HG02970 (cell line): ENCODE results near the gene IRF2.
"Not testable (repeated sequence)": the region's sequence is repeated elsewhere in the genome, so short reads cannot be mapped to it uniquely, and the experiment has no call there.

Experiments
- ATAC-seq: cut with Tn5 transposase; IDR thresholded peaks from one replicate; pipeline ENCODE4 v1.9.1; 2021; ENCODE audit warnings: mild to moderate bottlenecking, moderate library complexity, moderate number of reproducible peaks; ENCODE audit not compliant: unreplicated experiment, low FRiP score

IRF2 gene

DNA sequence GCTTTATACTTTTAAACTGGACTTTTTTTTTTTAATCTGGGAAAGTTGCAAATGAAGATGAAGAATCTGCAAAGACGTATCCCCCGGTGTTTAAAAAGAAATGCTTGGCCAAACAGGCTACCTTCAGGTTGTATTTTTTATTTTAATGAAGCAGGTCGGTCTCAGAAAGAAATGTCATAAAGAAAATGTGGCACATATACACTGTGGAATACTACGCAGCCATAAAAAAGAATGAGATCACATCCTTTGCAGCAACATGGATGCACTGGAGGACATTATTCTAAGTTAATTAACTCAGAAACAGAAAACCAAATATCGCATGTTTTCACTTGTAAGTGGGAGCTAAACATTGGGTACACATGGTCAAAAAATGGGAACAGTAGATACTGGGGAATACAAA lies 123.4 kb downstream of the IRF2 start:
- no peak for ATAC-seq

DNA sequence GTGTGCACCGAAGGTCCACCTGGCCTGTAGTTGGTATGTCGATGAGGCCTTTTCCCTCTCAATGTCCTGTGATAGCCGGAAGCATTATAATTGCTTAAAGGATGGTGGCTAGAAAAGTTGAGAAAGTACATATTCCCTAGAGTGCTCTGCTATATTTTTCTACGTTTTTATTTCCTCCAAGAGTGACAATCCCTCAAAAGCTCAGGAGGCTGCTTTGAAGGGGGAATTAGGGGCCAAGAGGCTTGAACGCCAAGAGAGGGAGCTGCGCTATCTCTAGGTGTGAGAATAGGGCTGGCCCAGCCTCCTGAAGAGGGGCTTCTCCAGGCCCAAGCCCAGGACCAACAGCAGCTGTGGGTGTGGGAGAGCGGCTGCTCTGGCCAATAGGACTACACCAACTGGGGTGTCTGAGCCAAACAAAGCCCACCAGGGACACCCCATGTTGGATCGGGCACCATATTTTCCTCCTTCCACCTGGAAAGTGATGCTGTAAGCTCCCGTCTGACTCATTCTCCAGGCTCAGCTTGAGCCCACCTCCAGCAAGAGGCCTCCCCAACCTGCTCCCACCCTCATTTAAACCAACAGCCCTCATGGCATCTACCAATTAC lies 124.0 kb downstream of the IRF2 start:
- no peak for ATAC-seq

DNA sequence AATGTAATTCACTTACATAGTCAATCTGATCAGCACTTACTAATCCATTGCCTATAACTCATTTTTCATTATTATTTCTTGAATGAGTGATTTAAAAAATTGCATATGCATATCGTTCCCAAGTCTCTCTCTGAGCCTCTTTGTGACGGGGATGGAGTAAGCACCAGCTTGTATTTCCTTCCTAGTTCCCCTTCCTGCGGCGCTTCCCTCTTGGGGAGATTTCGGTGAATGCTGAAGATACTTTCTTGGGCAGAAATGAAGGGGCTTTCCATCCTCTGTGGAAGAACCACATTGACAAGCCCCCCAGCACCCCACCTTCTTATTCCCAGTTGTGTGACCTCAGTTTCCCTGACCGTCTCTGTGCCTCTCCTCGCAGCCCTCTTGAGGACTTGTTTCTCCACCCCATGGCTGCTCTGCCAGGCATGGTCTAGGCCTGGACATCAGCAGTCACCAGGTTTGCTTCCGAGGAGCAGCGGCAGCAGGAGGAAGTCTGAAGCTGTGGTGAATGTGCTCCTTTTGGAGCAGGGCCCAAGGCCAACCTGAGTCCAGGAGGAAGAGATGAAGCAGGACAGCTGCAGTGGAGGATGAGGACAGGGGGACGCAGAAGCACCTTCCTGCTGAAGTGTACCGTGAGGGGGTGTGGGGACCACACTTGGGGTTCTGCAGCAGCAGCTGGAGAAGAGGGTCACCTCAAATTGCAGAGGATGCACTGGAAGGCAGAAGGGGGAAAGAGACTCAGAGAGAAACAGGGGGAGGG lies 124.9 kb downstream of the IRF2 start:
- no peak for ATAC-seq

DNA sequence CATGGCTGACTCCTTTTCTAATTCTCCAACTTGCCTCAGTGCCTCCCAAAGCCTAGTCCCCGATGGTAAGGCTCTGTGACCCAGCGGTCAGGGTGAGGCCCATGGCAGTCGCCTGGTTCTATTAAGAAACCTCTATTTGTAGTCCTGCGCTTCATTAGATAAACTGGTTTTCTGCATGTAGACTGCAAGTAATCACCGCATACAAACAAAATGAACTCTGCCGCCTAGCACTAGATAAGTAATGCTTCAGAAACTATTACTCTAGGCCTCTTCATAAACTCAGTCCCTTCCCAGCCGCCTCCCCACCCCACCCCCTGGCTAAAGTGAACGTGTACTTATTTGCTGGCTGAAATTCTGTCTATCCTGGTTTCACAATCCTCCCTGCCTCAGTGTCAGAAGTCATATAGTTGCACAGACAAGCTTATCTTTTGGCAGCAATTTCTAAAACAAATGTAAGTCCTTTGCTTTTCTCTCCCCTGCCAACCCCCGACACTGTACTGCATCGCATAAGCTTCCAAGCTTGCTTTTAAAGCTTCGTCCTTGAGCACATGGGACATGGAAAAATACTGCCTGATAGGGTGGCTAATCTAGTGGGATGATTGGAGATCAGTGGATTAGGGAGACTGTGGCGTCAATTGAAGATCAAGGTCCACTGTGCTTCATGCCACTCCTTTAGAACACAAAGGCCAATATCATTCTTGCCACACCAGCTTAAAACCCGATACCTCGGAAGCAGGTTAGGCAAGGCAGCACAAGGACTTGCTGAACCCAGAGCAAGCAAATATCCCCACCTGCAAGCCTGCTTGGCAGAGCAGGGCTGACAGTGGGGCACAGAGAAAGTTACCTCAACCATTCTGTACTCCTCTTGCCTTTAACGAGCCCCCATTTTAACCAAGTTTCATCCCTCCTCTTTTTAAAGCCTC lies 125.8 kb downstream of the IRF2 start:
- no peak for ATAC-seq

DNA sequence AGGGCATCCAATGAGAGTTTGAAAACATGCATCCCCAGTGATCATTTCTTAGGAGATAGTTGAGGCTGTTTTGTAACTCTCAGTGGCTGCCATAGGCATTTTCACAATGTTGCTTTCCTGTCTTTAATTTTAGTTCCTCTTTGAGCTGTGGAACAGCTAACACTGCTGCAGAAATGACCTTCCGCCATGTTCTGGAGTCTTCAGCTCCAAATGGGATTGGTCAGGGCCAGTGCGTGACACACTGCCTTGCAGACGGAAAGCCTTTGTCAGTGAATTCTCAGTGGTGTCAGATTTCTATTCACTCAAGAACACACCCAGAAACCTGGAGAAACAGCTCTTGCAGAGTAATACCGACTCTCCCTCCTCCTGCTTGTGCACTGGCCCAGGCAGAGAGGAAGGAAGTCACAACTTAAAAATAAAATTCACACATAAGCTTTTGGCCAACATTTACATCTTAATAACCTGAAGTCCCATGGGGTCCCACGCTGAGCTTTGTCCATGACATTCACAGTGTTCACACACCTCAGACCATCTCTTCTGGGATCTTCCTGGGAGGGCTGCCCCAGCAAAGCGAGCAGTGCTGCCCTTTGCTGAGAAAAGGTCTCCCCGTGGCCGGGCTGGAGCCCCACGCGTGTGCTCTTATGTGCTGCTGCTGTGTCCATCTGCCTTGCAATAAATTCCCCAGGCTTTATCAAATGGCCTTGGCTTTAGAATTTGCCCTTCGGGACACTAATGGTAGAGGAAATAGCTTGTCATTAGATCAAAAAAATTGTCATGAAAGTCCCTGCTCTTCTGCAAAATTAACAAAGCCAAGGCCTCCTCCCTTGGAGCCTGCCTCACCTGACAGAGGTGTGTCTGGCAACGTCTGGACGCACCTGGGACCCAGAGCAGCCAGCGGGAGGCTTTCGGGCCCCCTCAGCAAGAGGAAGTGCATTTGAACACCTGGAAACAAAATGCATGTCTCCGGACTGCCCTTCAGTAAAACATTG lies 126.8 kb downstream of the IRF2 start:
- ATAC-seq = peak; percentile 60

DNA sequence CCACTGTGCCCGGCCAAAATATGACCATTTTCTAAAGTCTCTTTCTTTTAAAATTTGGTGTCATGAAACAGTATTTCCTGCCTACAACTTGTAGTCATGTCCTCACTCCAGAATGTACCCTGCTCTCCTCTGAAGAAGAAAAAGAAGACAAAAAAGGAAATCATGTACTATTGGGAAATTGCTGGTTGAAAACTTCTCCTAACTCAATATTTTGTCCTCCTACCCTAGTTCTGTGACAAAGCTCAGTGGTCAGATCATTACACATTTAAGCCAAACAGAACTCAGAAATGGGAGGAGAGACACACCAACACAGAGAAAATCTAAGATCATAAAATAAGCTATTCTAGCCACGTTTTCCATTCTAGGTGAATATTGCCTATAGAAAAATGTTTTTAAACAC lies 127.7 kb downstream of the IRF2 start:
- no peak for ATAC-seq

DNA sequence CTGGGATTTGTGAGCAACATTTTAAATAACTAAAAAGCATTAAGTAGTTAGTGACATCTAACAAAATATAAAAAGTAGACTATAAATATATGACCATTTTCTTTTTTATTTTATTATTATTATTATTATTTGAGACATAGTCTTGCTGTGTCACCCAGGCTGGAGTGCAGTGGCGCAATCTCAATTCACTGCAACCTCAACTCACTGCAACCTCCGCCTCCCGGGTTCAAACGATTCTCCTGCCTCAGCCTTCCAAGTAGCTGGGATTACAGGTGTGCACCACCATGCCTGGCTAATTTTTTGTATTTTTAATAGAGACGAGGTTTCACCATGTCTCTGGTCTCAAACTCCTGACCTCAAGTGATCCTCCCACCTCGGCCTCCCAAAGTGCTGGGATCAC lies 128.1 kb downstream of the IRF2 start:
- not testable (repeated sequence) for ATAC-seq

DNA sequence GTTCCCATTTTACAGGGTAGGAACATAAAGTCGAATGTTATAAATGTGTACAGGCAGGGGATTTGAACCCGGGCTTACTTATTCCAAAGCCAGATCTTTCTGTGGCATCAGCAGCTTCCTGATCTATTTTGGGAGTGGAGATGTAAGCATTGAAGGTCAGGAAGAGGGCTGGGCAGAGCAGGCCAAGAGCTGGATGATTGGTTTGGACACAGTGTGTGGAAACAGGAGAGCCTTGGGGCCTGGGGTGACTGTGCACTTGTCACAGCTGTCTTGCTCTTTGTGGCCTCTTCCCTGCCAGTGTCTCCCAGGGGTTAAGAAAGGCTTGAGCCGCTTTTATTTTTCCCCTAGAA lies 128.8 kb downstream of the IRF2 start:
- no peak for ATAC-seq

DNA sequence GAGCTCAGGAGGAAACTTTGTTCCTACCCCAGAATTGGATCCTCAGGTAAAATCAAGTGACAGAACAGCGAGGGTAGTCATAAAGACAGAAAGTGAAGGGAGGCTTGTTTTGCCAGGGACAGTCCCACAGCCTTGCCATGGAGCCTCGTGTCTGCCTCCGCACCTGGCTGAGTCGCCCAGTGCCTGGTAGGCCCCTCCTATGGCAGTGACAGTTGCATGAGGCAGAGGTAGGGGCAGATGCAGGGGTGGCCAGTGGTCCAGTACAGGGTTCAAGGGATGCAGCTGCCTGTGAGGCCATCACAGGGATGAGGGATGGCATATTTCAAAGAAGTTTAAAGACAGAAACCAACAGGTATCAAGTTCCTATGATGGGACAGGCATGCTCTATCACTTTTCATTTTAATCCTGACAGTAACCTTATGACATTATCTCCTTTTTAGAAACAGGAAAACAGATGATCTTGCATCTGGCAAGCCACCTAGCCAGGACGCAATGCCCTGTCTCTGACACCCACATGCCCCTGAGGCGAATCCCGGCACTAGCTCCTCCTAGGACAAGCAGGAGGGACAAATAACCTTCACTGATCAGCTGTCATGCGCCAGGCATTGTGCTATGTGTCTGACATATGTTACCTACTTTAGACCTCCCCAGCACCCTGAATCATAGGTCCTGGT lies 129.3 kb downstream of the IRF2 start:
- no peak for ATAC-seq

DNA sequence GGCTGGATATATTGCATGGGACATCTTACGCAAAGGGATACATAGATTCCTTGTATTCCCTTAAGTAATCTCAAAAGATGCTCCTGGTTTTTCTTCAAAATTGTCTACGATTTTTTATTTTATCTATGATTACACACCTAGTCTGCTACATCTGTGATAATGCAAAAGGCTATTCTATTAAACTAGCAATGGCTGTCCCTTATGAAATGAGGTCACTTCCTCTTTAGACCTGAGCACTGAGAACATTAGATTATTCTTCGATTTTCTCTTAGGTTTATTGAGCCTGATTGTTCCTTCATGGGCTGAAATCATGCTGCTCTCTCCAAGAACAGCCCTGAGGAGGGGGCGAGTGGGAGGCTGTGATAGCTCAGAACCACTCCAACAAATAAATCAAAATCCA lies 129.9 kb downstream of the IRF2 start:
- ATAC-seq = no peak

DNA sequence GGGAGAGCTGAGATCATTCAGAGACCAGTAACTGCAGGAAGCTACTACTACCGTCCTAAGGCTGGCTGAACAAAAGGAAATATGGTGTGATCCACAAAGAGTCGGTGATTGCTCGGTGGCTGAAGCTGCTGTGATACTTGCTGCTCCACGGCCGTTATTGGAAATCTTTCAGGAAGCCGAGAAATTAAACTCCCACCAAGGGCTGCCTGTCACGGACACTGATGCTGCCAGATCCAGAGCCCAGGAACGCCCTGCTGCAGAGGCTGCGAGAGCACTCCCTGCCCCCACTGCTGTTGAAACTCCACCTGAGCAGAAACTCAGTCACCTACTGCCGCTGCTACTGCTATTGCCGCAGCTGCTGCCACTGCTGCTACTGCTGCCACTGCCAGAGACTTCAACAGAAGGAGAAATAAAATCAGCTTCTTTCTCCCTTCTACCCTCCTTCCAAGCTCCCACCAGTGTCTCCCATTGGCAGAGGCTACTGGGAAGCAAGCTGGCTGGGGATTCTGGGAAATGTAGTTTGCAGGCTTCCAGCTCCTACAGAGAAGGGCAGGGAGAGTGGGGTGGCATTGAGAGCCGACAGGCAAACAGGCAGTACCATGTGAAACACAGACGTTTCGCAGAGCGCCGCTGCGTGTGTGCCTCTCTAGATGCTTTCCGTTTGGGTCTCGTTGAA lies 130.7 kb downstream of the IRF2 start:
- ATAC-seq = no peak

DNA sequence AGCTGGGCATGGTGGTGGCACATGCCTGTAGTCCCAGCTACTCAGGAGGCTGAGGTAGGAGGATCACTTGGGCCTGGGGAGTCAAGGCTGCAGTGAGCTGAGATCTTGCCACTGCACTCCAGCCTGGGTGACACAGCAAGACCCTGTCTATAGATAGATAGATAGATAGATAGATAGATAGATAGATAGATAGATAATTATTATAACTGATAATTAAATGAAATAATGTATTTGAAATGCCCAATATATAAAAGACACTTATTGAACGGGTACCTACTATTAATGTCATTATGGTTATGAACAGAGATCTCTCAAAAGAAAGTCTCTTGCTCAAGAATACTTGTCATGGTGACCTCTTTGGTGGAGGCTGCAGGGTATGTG lies 131.5 kb downstream of the IRF2 start:
- ATAC-seq = not testable (repeated sequence)

DNA sequence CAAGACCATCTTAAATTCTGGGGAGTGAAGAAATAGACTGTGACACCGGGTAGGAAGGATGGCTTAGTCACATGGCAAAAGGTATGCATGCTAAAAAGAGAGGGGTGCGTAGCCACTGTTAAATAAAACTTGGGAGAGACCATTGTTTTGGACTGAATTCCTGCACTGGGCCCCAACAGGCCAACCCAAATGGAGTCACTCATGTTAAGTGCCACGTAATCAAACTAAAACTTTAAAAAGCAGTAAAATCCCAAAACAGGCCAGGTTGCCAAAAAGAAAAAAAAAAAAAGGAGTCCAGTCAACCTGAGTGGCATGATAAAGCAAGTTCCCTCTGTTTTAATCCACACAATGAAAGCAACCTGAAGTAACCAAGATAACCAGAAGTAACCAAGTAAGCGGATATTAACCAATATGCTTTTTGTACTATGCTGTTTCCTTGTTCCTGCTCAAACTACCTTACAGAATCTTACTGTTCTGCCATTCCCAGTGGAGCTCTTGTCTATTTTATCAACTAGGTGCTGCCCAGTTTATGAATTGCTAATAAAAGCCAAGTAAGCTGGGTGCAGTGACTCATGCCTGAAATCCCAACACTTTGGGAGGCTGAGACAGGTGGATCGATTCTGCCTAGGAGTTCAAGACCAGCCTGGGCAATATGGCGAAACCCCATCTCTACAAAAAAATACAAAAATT lies 132.0 kb downstream of the IRF2 start:
- ATAC-seq = no peak

DNA sequence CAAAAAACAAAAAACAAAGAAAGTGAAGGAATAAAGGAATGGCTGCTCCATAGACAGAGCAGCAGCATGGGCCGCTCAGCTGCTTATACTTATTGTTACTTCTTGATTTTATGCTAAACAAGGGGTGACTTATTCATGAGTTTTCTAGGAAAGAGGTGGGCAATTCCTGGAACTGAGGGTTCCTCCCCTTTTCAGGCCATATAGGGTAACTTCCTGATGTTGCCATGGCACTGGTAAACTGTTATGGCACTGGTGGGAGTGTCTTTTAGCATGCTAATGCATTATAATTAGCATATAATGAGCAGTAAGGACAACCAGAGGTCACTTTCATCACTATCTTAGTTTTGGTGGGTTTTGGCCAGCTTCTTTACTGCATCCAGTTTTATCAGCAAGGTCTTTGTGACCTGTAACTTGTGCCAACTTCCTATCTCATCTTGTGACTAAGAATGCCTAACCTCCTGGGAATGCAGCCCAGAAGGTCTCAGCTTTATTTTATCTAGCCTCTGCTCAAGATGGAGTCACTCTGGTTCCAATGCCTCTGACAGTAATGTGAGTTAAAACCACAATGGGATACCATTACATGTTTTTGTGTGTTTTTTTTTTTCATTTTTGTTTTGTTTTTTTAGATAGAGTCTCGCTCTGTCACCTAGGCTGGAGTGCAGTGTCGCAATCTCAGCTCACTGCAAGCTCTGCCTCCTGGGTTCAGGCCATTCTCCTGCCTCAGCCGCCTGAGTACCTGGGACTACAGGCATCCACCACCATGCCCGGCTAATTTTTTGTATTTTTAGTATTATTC lies 134.8 kb downstream of the IRF2 start:
- not testable (repeated sequence) for ATAC-seq

DNA sequence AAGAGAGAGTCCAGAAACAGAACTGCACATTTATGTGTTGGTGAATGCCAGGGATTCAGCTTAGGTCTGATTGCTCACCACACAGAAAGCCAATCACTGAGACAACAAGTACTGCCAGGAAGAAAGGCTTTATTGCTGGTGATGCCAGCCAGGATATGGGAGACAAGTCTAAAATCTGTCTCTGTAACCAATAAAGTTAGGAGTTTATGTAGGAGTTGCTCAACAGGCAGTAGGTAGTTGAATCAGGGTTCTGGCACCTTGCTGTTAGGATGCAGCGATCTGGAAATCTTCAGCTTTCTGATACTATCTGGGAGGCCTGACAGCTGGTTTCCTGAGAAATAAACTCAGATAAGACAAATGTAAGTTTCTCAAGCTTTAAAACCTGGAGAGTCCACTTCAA lies 136.4 kb downstream of the IRF2 start:
- no peak for ATAC-seq
